ENCODE measurements around the gene AHCYL2. TPM values are rescaled to one million over a fixed set of nuclear protein-coding genes. Genes with fewer than 3 reads are reported as not detected.
A peak's percentile ranks its signal among the peaks of the same experiment; 100 is the strongest.

The AHCYL2 gene
- total RNA-seq, 1 donor from 2014 or later = 6.0 TPM

DNA sequence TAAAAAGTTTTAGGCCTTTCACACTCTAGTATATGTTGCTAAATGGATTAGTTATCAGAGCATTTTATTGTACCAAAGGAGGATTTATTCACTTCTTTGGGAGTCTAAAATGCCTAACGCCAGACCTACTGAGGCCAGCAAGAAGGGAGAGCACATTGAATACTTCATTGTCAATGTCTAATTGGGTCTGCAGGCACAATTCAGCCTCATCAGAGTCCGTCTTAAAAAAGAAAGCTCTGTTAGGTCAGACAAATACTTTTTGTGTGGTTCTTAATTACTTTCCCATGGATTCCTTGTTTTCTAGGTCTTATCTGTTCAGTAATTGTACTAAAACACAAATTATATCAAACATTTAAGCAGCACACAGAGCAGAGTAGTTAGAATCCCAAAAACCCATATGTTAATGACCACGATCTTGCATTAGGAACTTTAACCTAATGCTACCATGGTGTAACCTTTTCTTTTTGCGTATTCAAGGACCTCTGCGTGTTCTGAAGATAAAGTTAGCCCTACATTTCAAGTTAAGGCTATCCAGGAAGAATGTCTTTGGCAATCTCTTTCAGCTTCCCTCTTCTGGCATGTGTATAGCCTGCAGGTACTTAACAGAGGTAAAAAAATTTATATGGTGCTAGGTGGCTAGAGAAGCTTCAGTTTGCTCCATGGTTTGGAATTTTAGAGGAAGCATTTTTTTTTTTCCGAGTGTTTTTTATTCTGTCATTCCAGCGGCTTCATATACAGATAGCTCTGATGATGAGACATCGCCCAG lies 163.7 kb downstream of the AHCYL2 start:
- no peak for DNase-seq
- peaks cover 10% of the 10 kb centered on the region for H3K36me3 ChIP-seq
- no peaks in the 10 kb centered on the region for H3K9me3 ChIP-seq (replicated peaks)
- H3K4me3 ChIP-seq = no peak overlapping the region
- peaks cover 35% of the 10 kb centered on the region for H3K4me1 ChIP-seq
- H3K27me3 ChIP-seq (ENCODE audit: low read depth) = no peaks in the 10 kb centered on the region
- TF ChIP-seq, protein P1, sequence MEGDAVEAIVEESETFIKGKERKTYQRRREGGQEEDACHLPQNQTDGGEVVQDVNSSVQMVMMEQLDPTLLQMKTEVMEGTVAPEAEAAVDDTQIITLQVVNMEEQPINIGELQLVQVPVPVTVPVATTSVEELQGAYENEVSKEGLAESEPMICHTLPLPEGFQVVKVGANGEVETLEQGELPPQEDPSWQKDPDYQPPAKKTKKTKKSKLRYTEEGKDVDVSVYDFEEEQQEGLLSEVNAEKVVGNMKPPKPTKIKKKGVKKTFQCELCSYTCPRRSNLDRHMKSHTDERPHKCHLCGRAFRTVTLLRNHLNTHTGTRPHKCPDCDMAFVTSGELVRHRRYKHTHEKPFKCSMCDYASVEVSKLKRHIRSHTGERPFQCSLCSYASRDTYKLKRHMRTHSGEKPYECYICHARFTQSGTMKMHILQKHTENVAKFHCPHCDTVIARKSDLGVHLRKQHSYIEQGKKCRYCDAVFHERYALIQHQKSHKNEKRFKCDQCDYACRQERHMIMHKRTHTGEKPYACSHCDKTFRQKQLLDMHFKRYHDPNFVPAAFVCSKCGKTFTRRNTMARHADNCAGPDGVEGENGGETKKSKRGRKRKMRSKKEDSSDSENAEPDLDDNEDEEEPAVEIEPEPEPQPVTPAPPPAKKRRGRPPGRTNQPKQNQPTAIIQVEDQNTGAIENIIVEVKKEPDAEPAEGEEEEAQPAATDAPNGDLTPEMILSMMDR (IDR thresholded peaks at IDR 0.05; ENCODE audit: borderline replicate concordance) = no peak
- intact Hi-C loops (cut with micrococcal nuclease) = no loop called here
- no peak overlapping the region for H3K27ac ChIP-seq (replicated peaks)

DNA sequence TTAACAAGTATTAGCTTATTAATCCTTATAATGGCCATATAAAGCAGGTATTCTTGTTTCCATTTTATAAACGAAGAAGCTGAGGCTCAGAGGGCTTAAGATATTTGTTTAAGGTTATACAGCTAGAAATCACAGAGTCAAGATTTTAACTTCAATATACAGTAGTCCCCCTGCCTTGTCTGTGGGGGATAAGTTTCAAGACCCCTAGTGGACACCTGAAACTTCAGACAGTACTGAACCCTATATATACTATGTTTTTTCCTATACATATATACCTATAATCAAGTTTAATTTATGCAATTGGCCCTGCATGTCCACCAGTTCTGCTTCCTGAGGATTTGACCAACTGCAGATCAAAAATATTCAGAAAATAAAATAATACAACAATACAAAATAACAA lies 165.0 kb downstream of the AHCYL2 start:
- intact Hi-C loops (cut with micrococcal nuclease) = no loop called here
- TF ChIP-seq, protein P1 (IDR thresholded peaks at IDR 0.05; ENCODE audit: borderline replicate concordance) = no peak

DNA sequence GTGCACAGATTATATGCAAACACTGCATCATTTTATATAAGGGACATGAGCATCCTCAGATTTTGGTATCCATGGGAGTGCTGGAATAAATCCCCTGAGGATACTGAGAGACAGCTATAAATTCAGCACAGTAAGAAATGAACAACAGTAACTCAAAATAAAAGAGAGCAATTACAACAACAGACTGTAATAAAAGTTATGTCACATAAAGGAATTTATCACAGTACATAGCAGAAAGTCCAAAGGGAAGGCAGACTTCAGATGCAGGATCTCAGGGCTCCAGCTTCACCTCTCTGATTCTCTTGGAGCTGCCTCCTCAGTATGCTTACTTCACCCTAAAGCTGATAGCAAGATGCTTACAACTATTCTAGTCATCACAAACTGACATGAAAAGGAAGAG lies 165.5 kb downstream of the AHCYL2 start:
- peaks cover 50% of the 10 kb centered on the region for H3K4me1 ChIP-seq
- no peaks in the 10 kb centered on the region for H3K27me3 ChIP-seq (ENCODE audit: low read depth)
- no peaks in the 10 kb centered on the region for H3K9me3 ChIP-seq (replicated peaks)
- peak overlapping the region; percentile 85 for H3K27ac ChIP-seq (replicated peaks)
- peaks cover 10% of the 10 kb centered on the region for H3K36me3 ChIP-seq
- intact Hi-C loops (cut with micrococcal nuclease) = no loop called here
- TF ChIP-seq, protein P1 (IDR thresholded peaks at IDR 0.05; ENCODE audit: borderline replicate concordance) = no peak
- DNase-seq = no peak
- H3K4me3 ChIP-seq = no peak overlapping the region

More for the DNA sequence above, 165.0 kb downstream of the AHCYL2 start:
- H3K27ac ChIP-seq (replicated peaks) = peak overlapping the region; percentile 85
- H3K9me3 ChIP-seq (replicated peaks) = no peaks in the 10 kb centered on the region
- peaks cover 45% of the 10 kb centered on the region for H3K4me1 ChIP-seq
- no peak for DNase-seq
- no peak overlapping the region for H3K4me3 ChIP-seq
- no peaks in the 10 kb centered on the region for H3K27me3 ChIP-seq (ENCODE audit: low read depth)
- H3K36me3 ChIP-seq = peaks cover 10% of the 10 kb centered on the region

DNA sequence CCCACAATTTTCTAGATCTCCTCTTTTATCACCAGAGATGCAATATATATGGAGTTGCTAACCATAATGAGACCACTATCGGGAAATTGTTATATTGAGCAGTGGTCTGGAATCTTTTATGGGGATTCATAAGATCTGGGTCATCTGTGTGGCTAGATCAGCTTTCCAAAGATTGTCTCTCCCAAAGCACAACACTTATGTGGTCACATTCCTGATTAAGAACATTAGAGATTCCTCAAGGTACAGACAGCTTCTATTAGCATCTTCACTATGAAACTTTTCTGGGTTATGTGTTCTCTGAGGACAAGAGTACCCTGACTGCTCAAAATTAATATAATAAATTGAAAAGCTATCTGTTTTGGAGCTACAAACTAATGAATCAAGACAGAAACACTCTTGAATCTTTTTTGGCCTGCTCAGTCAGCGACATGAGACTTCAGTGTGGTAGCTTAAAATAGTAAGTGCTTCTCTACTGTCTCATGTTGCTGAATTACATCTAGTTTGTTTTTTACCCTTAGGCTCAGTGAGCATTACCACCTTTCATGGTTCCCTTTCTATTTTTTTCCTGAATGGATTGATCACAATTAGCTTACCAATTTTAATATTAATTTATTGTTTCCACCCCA lies 166.8 kb downstream of the AHCYL2 start:
- TF ChIP-seq, protein P1 (IDR thresholded peaks at IDR 0.05; ENCODE audit: borderline replicate concordance) = no peak
- peaks cover 10% of the 10 kb centered on the region for H3K36me3 ChIP-seq
- H3K27me3 ChIP-seq (ENCODE audit: low read depth) = no peaks in the 10 kb centered on the region
- H3K4me1 ChIP-seq = peaks cover 51% of the 10 kb centered on the region
- peak overlapping the region; percentile 3 for H3K4me3 ChIP-seq
- intact Hi-C loops (cut with micrococcal nuclease) = no loop called here
- peak overlapping the region; percentile 85 for H3K27ac ChIP-seq (replicated peaks)
- no peak for DNase-seq
- H3K9me3 ChIP-seq (replicated peaks) = no peaks in the 10 kb centered on the region

DNA sequence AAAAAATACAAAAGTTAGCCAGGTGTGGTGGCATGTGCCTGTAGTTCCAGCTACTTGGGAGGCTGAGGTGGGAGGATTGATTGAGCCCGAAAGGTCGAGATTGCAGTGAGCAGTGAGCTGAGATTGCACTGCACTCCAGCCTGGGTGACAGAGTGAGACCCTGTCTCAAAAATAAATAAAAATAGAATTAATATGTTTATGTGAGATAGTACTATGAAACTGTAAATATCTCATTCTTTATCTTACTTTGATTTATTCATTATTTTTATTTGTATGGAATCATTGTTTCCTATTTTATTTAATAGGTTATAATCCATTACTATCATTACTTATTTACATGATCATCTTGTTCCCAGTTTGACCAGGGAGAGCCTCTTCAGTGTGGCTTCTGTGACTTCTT lies 168.4 kb downstream of the AHCYL2 start:
- TF ChIP-seq, protein P1 (IDR thresholded peaks at IDR 0.05; ENCODE audit: borderline replicate concordance) = no peak
- no peaks in the 10 kb centered on the region for H3K27me3 ChIP-seq (ENCODE audit: low read depth)
- H3K36me3 ChIP-seq = peaks cover 10% of the 10 kb centered on the region
- DNase-seq = no peak
- no peaks in the 10 kb centered on the region for H3K9me3 ChIP-seq (replicated peaks)
- no peak overlapping the region for H3K4me3 ChIP-seq
- peaks cover 51% of the 10 kb centered on the region for H3K4me1 ChIP-seq
- peak overlapping the region; percentile 85 for H3K27ac ChIP-seq (replicated peaks)
- intact Hi-C loops (cut with micrococcal nuclease) = no loop called here
